HG03442 (cell line): Measurements from ENCODE around the gene POC5.
"Not testable (repeated sequence)": the region's sequence is repeated elsewhere in the genome, so short reads cannot be mapped to it uniquely, and the experiment has no call there.

Experiments used
- ATAC-seq: cut with Tn5 transposase; IDR thresholded peaks from one replicate; pipeline ENCODE4 v1.9.1; 2021; ENCODE audit warnings: mild to moderate bottlenecking, moderate library complexity; ENCODE audit not compliant: unreplicated experiment

Gene POC5, protein sequence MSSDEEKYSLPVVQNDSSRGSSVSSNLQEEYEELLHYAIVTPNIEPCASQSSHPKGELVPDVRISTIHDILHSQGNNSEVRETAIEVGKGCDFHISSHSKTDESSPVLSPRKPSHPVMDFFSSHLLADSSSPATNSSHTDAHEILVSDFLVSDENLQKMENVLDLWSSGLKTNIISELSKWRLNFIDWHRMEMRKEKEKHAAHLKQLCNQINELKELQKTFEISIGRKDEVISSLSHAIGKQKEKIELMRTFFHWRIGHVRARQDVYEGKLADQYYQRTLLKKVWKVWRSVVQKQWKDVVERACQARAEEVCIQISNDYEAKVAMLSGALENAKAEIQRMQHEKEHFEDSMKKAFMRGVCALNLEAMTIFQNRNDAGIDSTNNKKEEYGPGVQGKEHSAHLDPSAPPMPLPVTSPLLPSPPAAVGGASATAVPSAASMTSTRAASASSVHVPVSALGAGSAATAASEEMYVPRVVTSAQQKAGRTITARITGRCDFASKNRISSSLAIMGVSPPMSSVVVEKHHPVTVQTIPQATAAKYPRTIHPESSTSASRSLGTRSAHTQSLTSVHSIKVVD

GRCh38 chr5:75717082-75717922 is at the start of gene POC5:
POC5 (minus strand) TSS chr5:75717437; CDS start chr5:75712937, 4,500 bp downstream.
- peak; percentile 94 for ATAC-seq

DNA sequence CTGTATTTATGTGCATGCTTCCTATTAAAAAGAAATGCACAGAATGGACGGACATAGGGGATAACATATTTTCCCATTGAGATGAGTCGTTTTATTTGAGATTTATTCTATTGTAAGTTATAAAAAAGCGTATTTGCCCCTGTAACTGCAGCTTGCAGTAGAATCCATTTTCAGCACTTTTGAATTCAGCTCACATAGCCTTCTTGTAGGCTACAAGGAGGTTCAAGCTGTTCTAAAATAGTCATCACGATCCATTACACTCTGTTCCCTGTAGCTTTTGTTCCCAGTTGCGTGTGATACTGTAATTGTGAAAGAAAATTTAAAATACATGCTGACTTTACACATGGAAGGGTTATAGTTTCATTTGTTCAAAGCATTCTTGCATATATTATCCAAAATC is 40.9 kb upstream of the POC5 start:
- no peak for ATAC-seq

GRCh38 chr5:75756981-75757380 is 39.7 kb upstream of the POC5 start:
- ATAC-seq: no peak

- ATAC-seq: no peak
Observed at GRCh38 chr5:75756211-75756610, 39.0 kb upstream of the POC5 start.

DNA sequence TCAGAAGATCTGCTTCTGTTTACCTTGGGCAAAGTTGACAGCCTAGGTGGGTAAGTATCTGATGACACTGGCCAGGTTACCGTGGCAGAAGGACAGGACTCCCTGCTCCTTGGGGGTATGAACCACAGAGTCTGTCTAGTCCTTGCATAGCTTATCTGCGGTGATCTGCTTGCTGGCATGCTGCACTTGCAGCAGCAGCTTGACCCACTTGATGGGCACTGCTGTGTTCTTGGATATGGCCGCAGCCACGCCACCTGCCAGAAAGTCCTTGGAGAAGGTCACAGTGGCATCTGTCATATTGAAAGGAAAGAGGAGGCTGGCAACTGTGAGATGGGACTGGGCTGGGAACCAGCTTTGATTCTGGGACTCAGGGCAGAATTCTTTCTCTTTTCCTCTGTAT is 35.9 kb upstream of the POC5 start:
- no peak for ATAC-seq

- no peak for ATAC-seq
Observed at GRCh38 chr5:75744355-75744754, 27.1 kb upstream of the POC5 start.

- no peak for ATAC-seq
Observed at GRCh38 chr5:75736273-75736672, 19.0 kb upstream of the POC5 start.

- ATAC-seq: no peak
Observed at GRCh38 chr5:75734913-75735789, 17.9 kb upstream of the POC5 start.

GRCh38 chr5:75733767-75734166 is 16.5 kb upstream of the POC5 start:
- no peak for ATAC-seq

- ATAC-seq: not testable (repeated sequence)
Observed at GRCh38 chr5:75731515-75731914, 14.3 kb upstream of the POC5 start.

- ATAC-seq: no peak
Observed at GRCh38 chr5:75729321-75729720, 12.1 kb upstream of the POC5 start.

GRCh38 chr5:75727931-75728330 is 10.7 kb upstream of the POC5 start:
- ATAC-seq: no peak

DNA sequence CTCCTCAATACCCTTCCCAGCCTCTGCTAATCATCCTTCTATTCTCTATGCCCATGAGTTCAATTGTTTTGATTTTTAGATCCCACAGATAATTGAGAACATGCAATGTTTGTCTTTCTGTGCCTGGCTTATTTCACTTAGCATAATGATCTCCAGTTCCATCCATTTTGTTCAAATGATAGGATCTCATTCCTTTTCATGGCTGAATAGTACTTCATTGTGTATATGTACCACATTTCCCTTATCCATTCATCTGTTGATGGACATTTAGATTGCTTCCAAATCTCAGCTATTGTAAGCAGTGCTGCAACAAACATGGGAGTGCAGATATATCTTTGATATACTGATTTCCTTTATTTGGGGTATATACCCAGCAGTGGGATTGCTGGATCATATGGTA is 9.0 kb upstream of the POC5 start:
- ATAC-seq: not testable (repeated sequence)

- no peak for ATAC-seq
Observed at GRCh38 chr5:75723378-75723777, 6.1 kb upstream of the POC5 start.

DNA sequence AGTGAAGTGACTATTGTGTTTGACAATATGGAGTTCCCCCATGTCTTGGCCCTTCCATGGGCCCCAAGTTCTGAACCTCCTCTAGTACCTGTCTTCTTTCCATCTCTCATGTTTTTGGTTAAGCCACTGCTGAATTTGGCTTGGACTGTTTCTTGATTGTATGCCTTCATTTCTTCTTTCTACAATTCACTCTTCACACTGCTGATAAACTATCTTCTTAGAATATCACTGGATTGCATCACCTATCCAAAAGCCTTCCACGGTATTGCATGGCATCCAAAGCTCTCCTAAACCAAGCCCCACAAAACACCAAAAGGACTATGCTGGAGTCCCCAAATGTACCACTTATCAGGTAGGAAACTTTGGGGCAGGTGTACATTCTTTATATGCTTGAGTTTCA is 4.3 kb upstream of the POC5 start:
- ATAC-seq: no peak

- no peak for ATAC-seq
Observed at GRCh38 chr5:75720882-75721281, 3.6 kb upstream of the POC5 start.

GRCh38 chr5:75716715-75717081 is 539 bp downstream of the POC5 start:
- peak; percentile 1 for ATAC-seq

GRCh38 chr5:75712091-75712490 is 5.1 kb downstream of the POC5 start:
- ATAC-seq: no peak

DNA sequence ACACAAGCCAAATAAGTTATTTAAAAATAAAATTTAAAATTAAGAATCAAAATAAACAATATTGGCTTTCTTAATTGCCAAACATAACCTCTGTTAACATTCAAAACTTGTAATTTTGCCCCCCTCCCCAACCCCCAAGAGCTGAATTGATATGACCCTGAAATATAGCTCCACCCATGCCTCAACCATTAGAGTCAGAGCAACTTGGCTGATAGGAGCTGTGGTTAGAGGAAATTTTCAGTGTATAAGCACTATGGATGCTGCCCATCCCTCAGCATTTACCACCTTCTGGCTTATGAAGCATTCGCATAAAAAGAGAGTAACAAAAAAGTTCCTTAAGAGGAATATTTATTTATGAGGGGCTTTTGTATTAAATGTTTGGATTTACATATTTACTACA is 6.1 kb downstream of the POC5 start:
- ATAC-seq: no peak

GRCh38 chr5:75710637-75711036 is 6.6 kb downstream of the POC5 start:
- ATAC-seq: no peak
